ENCODE results near the gene EIF2D.
"Not testable (repeated sequence)": the region's sequence is repeated elsewhere in the genome, so short reads cannot be mapped to it uniquely, and the experiment has no call there.

EIF2D gene

GRCh38 chr1:206586501-206587445, 25.5 kb downstream of the EIF2D start:
- DNase-seq (ENCODE audit: low read depth), result no peak

- no peak for DNase-seq (ENCODE audit: low read depth)
These were observed 27.6 kb downstream of the EIF2D start for GRCh38 chr1:206584683-206585082.

- peak; percentile 71 for DNase-seq (ENCODE audit: low read depth)
These were observed 28.3 kb downstream of the EIF2D start for GRCh38 chr1:206583707-206584648.

- DNase-seq (ENCODE audit: low read depth), result no peak
These were observed 29.1 kb downstream of the EIF2D start for GRCh38 chr1:206582971-206583706.

- DNase-seq (ENCODE audit: low read depth), result no peak
These were observed 29.7 kb downstream of the EIF2D start for GRCh38 chr1:206582537-206582936.

GRCh38 chr1:206581571-206581981, 30.7 kb downstream of the EIF2D start:
- peak; percentile 40 for DNase-seq (ENCODE audit: low read depth)

GRCh38 chr1:206581114-206581497, 31.2 kb downstream of the EIF2D start:
- not testable (repeated sequence) for DNase-seq (ENCODE audit: low read depth)

DNA sequence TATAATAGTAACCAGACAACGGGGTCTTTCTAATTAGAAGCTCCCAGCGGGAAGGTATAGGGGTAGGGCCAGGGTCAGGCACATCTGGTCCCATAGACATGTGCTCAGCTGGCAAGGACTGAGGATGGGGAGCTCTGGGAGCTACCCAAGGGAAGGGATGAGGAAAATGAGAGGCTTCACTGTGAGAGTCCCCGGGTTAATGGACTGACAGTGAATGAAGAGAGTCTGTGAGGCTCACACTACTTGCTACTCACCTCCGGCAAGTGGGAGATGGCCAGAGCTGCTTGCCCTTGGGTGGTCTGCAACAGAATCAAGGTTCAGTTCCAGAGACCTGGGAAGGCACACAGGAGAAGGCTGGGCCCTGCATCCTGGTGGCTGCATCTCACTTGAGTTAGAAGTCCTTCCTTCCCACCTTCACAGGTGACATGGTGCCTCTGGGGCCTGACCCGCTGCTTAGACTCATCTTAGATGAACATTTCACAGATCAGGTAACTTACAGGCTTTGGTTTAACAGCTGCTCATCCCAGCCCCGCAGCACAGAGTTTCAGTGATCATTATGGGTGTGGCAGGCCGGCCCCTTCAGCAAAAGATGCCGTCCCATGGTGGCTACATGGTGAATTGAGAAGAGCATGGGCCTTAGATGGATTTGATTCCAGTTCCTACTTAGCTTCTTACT, 31.7 kb downstream of the EIF2D start:
- no peak for DNase-seq (ENCODE audit: low read depth)

- DNase-seq (ENCODE audit: low read depth), result peak; percentile 71
These were observed 32.4 kb downstream of the EIF2D start for GRCh38 chr1:206579747-206580437.

DNA sequence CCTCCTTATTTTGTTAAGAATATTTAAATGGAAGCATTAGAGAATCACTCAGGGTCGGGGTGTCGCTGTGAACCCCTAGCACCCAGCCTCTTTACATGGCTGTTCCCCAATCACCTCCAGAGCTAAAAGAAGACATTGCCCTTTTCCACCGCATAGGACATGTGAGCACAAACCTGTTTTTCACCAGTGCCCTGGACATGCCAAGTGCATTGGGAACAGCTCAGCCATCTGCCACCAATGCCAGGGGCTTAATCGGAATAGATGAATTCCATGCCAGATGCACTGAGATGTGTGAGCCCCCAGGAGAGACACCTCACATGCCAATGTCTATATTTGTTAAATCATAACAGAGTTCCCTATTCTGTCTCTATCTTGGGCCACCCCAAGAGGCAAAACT, 33.3 kb downstream of the EIF2D start:
- no peak for DNase-seq (ENCODE audit: low read depth)

DNA sequence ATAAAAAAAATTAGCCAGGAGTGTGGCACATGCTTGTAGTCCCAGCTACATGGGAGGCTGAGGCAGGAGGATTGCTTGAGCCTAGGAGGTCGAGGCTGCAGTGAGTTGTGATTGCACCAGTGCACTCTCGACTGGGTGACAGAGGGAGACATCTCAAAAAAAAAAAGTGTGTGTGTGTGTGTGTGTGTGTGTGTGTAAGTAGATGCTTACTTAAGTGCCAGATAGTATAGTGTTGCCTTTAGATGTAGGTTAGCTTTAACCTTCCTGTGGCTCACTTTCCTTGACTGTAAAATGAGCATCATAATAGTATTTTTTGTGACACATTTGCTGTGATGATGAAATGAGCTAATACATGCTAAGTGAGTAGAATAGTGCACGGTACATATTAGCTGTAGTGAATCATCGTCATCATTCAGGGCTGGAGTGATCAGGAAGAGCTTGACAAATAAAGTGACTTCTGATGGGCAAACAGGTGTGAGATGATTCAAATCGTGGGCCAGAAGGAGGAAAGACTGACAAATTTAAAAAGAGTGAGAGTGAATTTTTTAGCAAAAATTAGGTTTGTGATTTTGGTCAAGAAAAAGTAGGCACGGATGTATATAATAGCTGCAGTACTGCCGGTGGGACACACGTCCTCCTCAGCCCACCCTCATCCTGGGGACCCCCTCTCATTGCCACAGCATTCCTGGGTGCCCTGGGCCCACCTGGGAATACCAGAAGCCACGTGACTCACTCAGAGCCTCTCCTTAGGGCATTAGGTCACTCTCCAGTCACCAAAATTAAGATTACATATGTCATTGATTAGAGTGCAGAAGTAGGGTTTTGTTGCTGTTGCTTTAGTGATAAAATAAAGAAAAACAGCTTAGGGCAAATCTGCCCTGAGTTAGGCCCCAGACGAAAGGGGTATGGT, 33.9 kb downstream of the EIF2D start:
- DNase-seq (ENCODE audit: low read depth), result no peak

- no peak for DNase-seq (ENCODE audit: low read depth)
These were observed 34.6 kb downstream of the EIF2D start for GRCh38 chr1:206577626-206578025.

DNA sequence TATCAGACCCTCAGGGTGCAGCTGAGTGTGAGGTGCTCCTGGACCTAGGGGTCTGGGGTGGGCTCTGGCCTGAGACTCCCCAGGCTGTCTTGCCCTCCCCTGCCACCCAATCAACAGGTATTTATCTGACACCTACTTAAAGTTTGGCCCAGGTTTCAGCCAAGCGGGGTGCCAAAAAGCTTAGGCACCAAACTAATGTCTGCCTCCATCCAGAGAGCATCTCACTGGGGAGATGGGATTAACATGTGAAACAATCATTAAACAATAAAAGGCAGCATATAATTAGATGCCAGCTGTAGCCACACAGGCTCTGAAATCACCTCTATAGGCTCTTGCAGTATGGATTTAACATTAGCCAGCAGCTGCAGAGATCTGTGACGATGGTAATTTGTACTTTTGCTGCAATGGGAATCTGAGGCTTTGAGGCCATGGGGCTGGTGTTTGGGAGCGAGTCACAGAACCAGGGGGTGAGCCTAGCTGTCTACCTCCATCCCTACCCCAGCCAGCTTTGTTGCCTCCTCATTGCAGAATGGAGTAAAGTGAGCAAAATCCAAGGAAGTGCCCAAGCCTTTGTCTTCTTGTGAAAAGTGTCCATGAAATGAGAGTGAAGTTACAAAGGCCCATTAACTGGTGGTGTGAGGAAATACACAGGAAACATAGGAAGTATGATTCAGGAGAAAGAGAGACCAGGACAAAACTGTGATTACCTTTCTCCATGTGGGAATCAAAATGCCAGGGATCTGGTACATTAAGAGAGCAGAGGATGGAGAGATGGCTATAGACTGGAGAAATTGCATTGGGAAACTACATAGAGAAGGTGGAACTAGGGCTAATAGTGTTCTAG, 36.1 kb downstream of the EIF2D start:
- no peak for DNase-seq (ENCODE audit: low read depth)

GRCh38 chr1:206575165-206575893, 36.9 kb downstream of the EIF2D start:
- no peak for DNase-seq (ENCODE audit: low read depth)

- DNase-seq (ENCODE audit: low read depth), result no peak
These were observed 38.5 kb downstream of the EIF2D start for GRCh38 chr1:206573762-206574161.

DNA sequence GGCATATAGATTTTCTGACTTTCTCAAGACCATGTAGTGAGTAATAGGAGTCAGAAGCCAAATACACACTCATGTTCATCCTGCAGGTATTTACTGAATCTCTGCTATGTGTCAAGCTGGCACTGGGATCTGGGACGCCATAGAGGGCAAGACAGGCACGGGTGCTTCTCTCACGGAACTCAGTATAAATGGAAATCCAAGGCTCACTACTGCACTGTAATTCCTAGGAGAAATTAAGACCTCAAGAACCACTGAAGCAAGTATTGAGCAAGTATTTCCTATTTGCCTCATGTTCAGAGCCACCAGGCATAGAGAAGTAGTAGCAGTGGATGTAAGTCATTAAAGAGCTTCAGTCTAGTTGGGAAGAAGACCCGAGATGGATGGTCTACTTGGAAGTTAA, 38.9 kb downstream of the EIF2D start:
- DNase-seq (ENCODE audit: low read depth), result no peak

- no peak for DNase-seq (ENCODE audit: low read depth)
These were observed 39.4 kb downstream of the EIF2D start for GRCh38 chr1:206572835-206573234.

- no peak for DNase-seq (ENCODE audit: low read depth)
These were observed 41.7 kb downstream of the EIF2D start for GRCh38 chr1:206570529-206570928.

All from activated T-helper 1 cell treated with Interleukin-2 at 50 U/mL for 16 hours (primary cell).